NCI-H2227 (cell line): ENCODE results near the gene GLIPR1L1.
"Not testable (repeated sequence)": the region's sequence is repeated elsewhere in the genome, so short reads cannot be mapped to it uniquely, and the experiment has no call there.

Source experiments
- DNase-seq: peaks from one replicate; lab custom pipeline; 2025; ENCODE audit not compliant: unreplicated experiment; lab: John Stamatoyannopoulos, UW

Gene GLIPR1L1, protein sequence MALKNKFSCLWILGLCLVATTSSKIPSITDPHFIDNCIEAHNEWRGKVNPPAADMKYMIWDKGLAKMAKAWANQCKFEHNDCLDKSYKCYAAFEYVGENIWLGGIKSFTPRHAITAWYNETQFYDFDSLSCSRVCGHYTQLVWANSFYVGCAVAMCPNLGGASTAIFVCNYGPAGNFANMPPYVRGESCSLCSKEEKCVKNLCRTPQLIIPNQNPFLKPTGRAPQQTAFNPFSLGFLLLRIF

DNA sequence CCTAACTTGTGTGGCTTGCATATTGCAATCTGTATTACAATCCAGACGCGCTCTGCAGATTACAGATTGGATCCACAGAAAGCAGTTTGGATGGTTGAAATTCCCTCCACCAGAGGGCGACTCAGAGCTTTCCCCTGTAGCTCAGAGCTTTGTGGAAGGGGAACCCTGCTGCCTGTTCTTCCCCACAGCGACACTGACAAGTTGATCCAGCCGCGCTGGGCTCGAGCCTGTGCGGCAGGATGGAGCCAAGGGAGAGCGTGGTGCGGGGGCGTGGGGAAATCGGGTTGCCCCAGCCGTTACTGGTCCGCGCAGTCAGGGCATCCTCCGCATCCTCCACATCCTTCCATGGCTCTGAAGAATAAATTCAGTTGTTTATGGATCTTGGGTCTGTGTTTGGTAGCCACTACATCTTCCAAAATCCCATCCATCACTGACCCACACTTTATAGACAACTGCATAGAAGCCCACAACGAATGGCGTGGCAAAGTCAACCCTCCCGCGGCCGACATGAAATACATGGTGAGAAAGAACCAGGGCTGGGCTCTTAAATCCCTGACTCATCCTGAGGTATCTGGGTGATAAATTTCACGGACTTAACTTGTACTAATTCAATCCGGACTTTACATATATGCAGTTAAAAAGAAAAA lies at the start of gene GLIPR1L1:
Gene GLIPR1L1 (plus strand): TSS at position 287 of the 647 bp plus-strand sequence. CDS start 59 bp downstream, at position 346.
- peak; percentile 94 for DNase-seq

DNA sequence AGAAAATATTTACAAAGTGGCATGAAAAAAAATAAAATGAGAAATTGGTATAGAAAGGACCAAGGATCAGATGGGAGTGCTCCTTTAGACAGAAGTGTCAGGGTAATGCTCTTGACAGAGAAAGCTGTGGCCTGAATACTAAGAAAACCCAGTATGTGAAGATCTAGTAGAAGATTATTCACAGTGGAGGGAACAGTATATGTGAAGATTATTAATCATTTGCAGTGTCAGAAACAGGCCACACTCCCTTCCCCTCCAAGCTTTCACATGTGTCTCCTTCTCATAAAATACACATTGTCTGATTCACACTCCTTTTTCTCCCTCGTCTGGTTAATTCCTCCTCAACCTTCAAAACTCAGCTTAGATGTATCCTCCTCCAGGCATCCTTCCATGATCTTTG lies 45.6 kb upstream of the GLIPR1L1 start:
- no peak for DNase-seq

DNA sequence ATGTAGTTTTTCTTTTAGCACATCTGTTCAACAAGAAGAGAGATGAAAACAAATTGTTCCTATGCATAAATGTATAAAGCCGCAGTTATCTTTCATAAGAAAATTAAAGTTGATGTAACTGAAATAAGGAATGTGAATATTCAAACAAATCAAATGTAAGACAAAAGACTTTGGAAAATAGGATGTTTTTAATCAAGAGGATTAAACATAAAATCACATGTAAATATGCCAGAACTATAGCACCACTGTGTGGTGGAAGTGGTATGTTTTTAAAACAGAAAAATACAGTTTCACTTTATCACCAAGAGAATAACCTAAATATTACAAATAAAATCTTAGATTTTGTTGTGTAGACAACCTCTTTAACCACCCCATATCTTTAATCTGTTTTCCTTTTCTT lies 44.7 kb upstream of the GLIPR1L1 start:
- no peak for DNase-seq

DNA sequence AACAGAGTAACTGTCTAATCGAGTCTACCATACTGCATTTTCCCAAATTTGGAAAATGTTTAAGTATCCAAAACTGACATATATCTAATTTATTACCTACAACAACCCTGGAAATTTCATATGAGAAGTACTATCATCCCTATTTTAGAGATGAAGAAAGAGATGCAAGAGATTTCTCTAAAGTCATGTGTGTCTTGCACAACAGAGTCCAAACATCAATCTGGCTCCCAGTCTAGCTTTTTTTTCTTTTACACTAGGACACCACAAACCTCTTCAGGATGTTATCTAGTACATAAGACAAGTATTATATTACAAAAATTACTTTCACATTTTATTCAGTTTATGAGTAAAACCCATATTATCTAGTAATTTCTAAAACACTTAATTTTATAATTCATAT lies 43.5 kb upstream of the GLIPR1L1 start:
- DNase-seq: no peak

DNA sequence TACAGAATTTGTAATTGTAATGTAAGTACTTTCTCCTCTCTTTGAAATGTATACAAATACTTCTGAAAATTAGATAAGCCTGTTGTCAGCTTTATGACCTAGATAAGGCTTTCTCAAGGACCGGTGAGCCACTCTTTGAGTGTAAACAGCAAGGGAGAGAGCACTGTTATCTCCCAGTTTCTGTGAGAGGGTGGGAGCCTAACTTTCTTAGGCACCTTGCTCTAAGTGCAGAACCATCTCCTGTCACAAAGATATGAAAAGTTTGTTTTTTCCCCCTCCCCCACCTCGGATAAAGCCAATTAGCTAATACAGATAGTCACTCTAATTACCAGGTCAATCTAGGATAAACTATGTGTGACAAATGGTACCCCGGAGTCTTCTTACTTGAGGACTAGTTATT lies 40.1 kb upstream of the GLIPR1L1 start:
- no peak for DNase-seq

DNA sequence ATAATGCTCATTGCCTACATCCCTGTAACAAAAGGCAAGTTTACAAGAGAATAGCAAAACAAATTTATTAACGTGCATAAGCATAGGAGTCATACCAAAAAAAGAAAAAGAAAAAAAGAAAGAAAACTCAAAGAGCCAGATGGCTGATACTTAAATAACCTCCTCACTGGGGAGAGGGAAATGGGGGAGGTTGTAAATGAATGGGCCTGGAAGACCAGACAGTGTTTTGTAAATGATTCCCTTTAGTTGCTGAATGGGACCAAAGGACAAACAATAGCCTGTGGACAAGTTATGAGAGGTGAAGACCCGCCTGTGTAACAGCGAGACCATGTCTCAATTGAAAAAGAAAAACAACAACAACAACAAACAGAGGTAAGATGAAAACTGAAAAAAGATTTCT lies 39.7 kb upstream of the GLIPR1L1 start:
- DNase-seq: no peak

DNA sequence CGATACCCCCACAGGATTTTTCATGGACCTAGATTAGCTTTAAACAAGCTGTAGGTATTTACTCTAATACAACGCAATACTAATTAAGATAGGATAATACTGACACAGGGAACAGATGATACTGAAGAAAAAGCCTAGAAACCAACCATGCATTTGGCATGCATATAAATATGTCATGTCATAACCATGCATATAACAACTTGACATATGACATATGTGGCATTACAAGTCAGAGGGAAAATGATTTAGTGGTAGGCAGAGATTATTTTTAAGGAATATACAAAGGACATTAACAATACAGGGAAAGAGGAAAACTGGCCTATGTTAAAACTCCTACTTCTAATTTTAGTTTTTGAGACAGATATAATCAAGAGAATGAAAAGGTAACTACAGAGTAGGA lies 32.2 kb upstream of the GLIPR1L1 start:
- DNase-seq: no peak

DNA sequence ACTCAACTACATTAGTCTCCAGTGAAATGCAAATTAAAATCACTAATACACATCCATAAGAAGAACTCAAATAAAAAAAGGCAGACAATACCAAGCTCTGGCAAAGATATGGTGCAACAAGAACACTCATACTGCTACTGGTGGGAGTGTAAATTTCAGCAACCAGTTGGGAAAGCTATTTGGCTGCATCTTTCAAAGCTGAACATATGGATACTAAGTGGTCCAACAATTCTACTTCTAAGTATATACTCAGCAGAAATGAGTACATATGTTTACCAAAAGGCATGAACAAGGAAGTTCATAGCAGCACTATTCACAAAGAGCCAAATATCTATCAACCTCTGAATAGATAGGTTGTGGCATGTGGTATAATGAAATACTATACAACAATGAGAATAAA lies 31.7 kb upstream of the GLIPR1L1 start:
- no peak for DNase-seq

DNA sequence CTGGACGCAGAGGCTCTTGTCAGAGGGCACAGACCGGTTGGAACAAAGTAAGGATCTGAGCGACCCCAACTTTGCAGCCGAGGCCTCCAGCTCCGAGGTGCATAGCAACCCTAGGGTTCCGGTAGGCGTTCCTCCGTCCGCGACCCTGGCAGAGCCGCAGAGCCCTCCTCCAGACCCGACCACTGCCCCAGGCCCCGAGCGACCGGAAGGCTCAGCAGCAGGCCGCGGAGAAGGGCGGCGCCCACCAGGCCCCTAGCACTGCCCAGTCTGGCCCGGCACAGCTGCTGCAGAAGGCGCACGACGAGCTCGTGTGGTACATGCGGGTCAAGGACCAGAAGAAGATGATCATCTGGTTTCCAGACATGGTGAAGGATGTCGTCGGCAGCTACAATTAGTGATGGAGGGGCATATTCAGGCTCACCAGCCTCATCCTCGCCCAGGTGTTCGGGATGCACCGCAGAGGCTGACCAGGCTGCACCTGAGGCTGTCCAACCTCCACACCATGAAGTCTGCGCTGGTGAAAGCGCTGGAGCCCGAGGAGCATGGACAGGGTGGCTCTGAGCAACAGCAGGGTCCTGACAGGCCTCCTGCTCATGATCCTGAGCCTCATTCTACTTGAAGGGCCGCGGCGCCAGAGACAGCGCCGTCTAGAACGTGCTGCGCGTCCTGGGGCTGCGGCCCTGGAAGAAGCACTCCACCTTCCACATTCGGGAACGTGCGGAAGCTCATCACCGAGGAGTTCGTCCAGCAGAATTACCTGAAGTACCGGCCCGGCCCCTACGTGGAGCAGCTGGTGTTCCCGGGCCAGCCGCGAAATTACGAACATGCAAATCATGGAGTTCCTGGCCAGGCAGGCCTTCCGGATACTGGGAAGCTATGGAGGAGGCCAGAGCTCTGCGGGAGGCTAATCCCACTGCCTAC lies 28.8 kb upstream of the GLIPR1L1 start:
- no peak for DNase-seq

DNA sequence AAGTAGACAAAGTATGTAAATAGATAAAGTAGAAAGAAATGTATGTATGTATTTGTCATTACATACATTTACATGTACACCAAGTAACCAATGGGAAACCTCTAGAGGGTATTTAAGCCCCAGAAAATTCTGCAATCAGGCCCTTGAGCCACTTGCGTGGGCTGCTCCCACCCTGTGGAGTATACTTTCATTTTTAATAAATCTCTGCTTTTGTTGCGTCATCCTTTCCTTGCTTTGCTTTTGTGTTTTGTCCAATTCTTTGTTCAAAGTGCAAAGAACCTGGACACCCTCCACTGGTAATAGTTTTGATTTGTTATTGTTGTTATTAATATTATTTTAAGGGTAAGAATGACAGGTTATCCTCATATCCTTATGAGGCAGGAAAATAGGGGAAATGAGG lies 26.2 kb upstream of the GLIPR1L1 start:
- no peak for DNase-seq

DNA sequence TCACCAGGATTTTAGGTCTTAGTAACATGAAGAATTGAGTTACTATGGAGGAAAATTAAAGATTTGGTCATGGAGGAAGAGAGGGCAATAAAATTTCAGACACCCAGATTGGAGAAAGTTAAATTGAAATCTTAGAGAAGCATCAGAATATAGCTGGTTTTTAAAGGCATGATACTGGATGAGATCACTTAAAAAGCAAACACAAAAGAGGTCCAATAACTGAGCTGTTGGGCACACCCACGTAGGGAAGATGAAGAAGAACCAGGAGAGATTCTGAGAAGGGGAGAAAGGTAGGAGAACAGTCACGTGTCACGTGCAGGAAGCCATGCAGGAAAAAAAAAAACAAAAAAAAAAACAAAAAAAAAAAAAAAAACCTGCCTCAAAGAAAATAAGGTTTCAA lies 23.1 kb upstream of the GLIPR1L1 start:
- DNase-seq: no peak

DNA sequence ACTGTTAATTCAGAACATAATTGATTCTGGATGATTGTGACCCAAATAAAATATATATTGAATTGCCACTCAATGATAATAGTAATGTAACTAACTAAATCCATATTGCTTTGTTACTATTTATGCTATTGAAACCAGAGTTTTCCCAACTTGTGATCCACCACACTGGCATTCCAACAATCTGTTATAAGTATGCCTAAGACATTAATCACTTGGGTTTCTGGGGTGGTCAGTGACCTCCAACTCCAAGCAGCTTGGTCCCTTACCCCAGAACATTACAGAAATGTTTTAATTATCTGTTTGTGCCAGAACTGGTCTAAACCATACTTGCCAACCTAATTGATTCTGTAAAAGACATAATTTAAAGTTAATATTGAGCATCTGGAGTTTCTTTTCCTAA lies 19.0 kb upstream of the GLIPR1L1 start:
- no peak for DNase-seq

DNA sequence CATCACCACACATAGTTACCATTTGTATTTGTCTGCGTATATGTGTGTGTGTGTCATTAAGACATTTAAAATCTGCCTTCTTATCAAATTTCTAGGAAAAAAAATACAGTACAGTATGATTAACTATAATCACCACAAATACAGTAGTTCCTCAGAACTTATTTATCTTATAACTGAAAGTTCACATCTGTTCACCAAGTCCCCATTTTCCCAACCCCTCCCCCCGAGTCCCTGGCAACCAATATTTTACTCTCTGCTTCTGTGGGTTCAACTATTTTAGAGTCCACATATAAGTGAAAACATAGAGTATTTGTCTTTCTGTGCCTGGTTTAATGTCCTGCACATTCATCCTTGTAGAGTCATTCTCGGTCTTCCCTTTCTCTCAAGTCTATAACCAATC lies 16.7 kb upstream of the GLIPR1L1 start:
- DNase-seq: no peak

DNA sequence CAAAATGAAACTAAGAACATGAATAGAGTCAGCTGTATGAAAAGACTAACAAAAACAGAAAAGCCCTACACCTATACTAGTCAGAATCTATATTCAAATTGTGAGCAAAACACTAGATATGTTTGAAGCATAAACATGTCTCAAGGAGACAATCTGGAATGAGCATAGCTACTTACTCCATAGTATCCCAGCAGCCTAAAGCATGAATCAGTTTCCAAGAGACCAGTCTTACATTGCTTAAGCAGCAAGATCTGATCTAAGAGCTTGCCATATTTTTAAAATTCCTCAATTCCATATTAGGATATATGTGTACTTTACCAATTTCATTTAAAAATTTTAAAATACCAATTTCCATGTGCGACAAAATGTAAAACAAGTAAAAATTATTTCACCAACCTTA lies 12.0 kb upstream of the GLIPR1L1 start:
- DNase-seq: no peak

DNA sequence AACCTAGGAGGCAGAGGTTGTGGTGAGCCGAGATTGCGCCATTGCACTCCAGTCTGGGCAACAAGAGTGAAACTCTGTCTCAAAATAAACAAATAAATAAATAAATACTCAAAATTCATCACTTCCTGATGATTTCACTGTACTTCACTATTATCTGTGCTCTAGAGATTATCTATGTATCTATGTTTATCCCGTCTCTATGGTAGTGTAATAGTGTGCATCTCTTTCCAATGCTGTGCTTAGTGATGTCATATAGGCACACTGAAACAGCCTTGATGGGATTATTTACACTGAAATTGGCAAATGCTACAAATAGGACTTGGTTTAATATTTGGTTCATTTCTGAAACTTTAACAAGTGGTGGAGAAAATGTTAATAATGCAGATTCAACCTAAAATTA lies 10.8 kb upstream of the GLIPR1L1 start:
- DNase-seq: no peak

DNA sequence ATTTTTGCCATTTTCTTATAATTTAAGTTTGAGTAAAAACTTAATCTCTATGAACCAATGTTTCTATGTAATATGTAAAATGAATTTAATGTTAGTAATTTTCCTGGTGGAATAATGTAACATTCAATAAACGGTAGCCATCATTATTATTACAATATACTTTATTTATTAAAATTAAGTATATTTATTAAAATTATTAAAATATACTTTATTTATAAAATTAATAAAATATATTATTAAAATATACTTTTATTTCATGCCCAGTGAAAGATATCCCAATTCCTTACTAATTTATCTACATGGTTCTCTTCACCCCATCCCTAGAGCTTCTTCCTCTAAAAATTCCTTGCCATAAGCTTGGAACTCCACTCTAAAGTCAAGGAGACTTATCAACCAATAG lies 6.8 kb upstream of the GLIPR1L1 start:
- no peak for DNase-seq

DNA sequence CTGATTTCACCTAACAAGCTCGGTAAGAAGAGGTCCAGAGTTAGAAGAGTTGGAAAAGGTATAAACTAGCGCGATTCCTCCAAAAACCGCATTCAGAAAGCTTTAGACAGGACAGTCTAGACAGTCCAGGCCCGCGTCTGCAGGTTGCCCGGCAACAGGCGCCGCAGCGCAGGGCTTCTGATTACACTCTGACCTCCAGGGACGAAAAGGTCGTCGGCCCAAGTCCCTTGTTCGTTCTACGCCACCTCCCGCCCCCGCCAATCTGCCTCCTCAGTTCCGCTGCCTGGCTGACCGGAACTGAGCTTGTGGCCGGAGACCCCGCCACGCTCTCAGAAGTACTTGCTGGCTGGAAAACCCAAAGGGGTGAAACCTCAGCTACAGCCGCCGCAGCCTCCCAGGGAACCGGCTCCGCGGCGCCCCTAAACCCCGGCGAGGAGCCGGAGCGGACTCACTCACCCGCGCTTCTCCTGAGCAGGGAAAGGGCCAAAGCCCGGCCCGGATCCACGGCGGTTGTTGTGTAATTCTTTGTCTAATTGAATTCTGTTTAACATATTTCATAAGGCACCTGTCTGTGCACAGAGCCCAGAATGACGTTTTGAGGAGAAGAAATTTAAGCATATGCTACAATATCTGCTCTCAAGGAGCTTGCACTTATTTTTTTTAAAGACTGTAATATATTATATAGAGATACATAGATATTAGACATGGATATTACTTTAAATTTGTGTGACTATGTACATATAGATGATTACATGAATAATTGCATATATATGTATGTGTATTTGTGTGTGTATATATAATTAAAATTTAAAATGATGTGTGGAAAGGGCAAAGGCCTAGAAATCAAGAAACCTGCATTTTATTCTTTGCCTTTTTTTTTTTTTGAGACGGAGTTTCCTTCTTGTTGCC lies 4.3 kb upstream of the GLIPR1L1 start, which contains the start of gene CAPS2:
Gene CAPS2 (minus strand): TSS at position 407 of the 909 bp plus-strand sequence. CDS start 3,826 bp downstream, outside the sequence.
- DNase-seq: peak; percentile 89

DNA sequence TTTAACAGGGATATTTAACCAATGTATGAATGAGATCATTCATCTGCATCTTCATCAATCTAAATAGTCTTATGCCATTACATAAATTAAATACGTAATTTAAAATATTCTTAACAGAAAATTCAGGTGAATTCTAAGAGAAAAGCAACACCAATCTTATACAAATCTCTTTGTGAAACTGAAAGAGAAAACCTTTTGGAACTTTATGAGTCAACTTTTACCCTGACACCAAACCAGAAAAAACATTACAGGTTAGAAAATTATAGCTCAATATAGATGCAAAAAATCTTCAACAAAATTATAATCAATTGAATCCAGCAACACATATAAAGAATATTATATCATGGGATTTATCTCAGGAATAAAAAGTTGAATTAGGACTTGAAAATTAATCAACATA lies 3.4 kb downstream of the GLIPR1L1 start:
- DNase-seq: no peak

DNA sequence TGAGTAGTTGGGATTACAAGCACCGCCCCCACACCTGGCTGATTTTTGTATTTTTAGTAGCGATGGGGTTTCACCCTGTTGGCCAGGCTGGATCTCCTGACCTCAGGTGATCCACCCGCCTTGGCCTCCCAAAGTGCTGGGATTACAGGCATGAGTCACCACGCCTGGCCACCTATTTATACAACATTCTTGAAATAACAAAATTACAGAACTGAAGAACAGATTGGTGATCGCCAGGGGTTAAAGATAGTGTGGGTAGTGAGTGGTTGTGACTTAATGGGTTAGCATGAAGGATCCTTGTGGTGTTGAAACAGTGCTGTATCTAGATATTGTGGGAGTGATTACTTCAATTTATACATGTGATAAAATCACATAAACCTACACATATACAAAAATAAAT lies 7.4 kb downstream of the GLIPR1L1 start:
- no peak for DNase-seq

DNA sequence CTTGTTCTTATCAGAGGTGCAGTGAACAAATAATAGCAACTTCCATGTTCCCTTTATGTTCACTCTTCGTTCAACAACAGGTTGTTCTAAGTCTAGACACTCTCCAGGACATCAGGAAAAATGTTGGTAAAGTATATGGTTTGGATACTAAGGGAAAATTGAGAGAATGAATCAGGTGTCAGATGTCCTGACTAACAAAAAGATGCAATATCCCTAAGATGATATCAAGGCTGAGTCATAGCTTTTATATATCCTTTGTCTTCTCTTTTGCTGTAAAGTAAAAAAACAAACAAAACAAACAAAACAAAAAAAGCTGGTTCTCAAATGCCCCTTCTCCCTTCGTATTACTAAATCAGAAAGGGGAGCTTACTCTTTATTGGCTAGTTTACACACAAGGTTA lies 11.1 kb downstream of the GLIPR1L1 start:
- DNase-seq: no peak

DNA sequence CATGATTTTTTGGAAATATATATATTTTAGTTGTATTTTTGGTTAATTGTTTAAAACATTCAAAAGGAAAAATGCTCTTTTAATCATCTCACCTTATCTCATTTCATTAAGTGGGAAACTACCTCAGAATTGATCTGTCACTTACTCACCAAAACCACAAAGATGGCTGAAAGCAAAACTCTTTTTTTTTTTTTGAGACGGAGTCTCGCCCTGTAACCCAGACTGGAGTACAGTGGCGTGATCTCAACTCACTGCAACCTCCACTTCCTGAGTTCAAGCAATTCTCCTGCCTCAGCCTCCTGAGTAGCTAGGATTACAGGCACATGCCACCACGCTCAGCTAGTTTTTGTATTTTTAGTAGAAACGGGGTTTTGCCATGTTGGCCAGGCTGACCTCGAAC lies 11.7 kb downstream of the GLIPR1L1 start:
- not testable (repeated sequence) for DNase-seq
